GM19351 (cell line): ENCODE results near the gene PIGU.
"Not testable (repeated sequence)": the region's sequence is repeated elsewhere in the genome, so short reads cannot be mapped to it uniquely, and the experiment has no call there.

Experiments used
- ATAC-seq: cut with Tn5 transposase; IDR thresholded peaks from one replicate; pipeline ENCODE4 v1.9.1; 2021; ENCODE audit warnings: mild to moderate bottlenecking, moderate library complexity; ENCODE audit not compliant: unreplicated experiment

Gene PIGU

GRCh38 chr20:34676642-34677373, at the start of gene PIGU:
TSS of gene PIGU (minus strand) at chr20:34677092. CDS start at chr20:34677085, 7 bp downstream.
- peak; percentile 94 for ATAC-seq

- no peak for ATAC-seq
These were observed 47.3 kb upstream of the PIGU start for GRCh38 chr20:34724172-34724571.

- not testable (repeated sequence) for ATAC-seq
These were observed 45.7 kb upstream of the PIGU start for GRCh38 chr20:34722560-34722959.

- ATAC-seq = no peak
These were observed 43.4 kb upstream of the PIGU start for GRCh38 chr20:34720266-34720665.

- peak; percentile 86 for ATAC-seq
These were observed 42.5 kb upstream of the PIGU start for GRCh38 chr20:34719242-34720017.

GRCh38 chr20:34717230-34718095, 40.6 kb upstream of the PIGU start:
- no peak for ATAC-seq

- no peak for ATAC-seq
These were observed 40.0 kb upstream of the PIGU start for GRCh38 chr20:34716921-34717229.

GRCh38 chr20:34715384-34715783, 38.5 kb upstream of the PIGU start:
- ATAC-seq = no peak

GRCh38 chr20:34713944-34714515, 37.1 kb upstream of the PIGU start:
- not testable (repeated sequence) for ATAC-seq

- no peak for ATAC-seq
These were observed 36.5 kb upstream of the PIGU start for GRCh38 chr20:34713194-34713943.

- no peak for ATAC-seq
These were observed 35.8 kb upstream of the PIGU start for GRCh38 chr20:34712525-34713192.

- ATAC-seq = no peak
These were observed 35.0 kb upstream of the PIGU start for GRCh38 chr20:34711813-34712430.

- no peak for ATAC-seq
These were observed 34.1 kb upstream of the PIGU start for GRCh38 chr20:34710861-34711574.

- ATAC-seq = no peak
These were observed 33.6 kb upstream of the PIGU start for GRCh38 chr20:34710568-34710839.

GRCh38 chr20:34709831-34710567, 33.1 kb upstream of the PIGU start:
- ATAC-seq = peak; percentile 34

GRCh38 chr20:34709044-34709830, 32.3 kb upstream of the PIGU start:
- peak; percentile 47 for ATAC-seq

- peak; percentile 14 for ATAC-seq
These were observed 31.7 kb upstream of the PIGU start for GRCh38 chr20:34708621-34709043.
